Left renal cortex interstitium (tissue), 4 donors: ENCODE data around the gene EVA1A. TPM values are rescaled to one million over a fixed set of nuclear protein-coding genes. Genes with fewer than 3 reads are reported as not detected.

Experiments
- DNase-seq, 4 donors: peaks; one replicate each; pipeline ENCODE4 v3.0.0-alpha.2; 2013; ENCODE audit warnings: low read depth in 4 of 4, low spot score in 2 of 4, missing footprints in 1 of 4
- polyA plus RNA-seq, 4 donors: library from polyadenylated mRNA; unstranded; fragments of 120-200 nt; gene quantifications; one replicate each; pipeline ENCODE4 v1.2.1, GENCODE V29; 2013; ENCODE audit not compliant: insufficient read length in 4 of 4

The EVA1A gene
- polyA plus RNA-seq, 4 donors, result 12.6 to 19.8 (median 15.8) TPM

DNA sequence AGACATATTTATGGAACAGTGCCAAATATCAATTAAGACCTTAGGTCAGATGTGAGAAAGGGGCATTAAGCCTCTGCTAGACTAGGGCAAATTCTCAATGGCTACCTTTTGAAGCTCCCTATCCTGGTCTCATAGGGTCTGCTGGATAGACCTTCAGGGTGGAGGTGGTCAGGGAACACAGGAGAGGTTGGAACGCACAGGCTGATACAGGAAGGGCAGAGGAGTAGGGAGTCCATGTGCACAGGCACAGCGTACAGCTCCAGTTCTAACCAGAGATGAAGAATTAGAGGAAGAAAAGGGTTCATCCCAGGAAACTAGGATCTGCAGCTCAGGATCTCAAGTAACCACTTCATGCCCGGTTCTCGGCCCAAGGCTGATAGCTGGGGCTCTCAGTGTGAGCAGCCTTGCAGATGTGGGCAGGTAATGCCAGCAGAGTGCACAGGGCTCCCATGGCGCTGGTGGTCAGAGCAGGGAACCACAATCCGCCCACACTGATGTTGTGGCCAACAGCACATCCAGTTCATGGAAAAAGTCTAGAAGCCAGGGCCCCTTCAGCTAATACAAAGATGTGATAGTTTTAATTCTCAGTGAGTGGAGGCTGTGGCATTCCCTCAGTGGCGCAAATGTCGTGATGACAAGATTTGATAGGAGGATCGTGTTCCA lies 3.4 kb upstream of the EVA1A start:
- no peak for DNase-seq

DNA sequence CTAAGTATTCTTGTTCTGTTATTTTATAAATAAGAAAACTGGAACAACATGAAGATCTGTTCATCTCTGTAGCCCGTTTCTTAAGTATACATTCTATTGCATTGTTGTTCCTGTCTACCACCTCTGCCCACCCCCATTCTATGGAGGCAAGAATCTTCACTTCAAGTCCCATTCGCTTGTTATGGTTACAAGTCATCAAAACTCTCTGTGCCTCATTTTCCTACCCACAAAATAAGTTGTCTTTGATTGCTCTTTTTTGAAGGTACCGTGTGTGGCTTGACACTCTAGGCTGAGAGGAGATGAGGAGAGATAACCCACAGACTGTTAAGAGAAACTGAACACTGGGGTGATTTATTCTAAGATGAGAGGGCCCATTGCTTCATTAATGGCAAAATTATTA lies 2.9 kb upstream of the EVA1A start:
- no peak for DNase-seq

DNA sequence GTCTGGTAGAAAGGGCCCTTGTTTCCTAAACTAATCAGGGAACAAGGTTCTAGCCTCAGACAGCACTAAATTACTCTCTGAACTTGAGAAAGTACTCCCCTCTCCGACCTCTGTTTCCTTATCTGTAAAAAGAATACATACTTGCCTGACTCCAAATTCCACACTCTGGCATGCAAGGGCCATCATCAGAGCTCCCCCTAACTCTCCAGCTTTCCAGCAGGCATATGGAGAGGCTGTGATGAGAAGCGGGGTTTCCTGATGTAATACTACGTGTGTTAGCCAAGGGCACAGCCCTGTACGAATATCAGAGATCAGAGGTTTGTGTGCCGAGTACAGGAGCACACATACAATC lies 1.8 kb upstream of the EVA1A start:
- no peak for DNase-seq

DNA sequence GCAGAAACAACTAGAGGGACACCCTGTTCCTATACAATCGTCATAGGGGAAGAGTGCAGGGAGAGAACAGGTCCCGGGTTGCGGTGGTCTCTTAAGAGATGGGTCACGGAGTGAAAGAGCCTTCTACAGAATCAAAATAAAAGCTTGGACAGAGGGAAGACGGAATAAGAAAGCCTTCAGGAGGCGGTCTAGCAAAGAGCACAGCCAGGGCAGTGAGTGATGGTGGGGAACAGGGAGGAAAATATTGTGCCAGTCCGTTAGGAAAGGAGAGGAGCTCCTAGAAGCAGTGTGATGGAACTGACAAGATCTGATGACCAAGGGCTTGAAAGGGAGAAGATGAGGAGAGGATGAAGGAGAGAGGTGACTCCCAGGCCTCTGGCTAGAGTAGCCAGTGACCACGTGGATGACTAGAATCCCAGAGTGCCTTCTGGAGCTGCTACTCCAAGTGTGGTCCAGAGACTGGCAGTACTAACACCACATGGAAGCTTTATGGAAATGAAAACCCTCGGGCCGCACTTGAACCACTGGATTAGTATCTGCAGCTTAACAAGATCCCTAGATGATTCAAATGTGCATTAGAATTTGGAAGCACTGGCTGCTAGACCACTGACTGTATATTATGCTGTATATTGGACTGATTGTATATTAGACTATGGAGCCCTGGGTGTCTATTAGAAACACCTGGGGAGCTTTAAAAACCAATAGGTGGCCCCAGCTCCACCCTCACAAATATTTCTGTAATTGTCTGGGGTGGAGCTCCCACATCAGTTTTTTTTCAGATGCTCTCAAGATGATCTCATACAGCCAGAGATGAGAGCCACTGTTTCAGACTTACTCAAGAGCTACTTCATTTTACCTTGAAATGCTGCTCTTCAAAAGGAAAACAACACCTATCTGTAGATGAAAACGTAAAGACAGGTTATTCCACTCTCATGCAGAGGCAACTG lies 1.1 kb upstream of the EVA1A start:
- DNase-seq, result no peak

DNA sequence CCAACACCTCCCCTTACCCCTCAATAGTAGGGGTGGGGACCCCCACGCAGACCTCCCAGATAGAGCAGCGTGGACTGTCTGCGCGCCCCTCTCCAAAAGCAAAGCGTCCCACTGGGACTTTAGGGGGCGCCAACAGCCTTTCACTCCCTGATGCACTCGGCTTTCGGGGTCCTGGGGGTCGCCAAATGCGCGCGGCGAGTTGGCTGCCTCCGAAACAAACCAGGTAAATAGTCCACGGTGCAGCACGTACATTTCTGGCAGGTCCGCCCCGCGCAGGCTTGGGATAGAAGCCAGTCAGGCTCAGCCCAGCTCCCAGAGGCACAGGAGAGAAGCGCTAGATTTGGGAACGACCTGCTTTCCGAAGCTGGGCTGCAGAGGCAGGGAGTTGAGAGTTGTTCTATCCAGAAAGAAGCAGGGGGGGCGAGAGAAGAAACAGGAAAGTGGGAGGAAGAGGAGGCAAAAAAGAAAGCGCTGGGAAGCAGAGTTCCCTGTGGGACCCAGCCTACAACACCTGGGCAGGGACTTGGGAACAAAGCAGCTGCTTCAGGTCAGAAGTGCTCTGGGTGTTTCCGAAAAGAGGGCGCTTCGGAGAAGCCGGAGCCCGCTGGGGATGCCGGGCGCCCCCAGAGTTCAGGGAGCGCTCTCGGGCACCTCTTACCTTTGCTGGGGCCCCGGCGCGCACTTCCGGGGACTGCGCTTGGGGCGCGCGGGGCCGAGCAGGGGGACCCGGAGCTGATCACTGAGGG lies 544 bp downstream of the EVA1A start:
- peak in 2 of 4 donors; percentile 53 to 63 for DNase-seq

DNA sequence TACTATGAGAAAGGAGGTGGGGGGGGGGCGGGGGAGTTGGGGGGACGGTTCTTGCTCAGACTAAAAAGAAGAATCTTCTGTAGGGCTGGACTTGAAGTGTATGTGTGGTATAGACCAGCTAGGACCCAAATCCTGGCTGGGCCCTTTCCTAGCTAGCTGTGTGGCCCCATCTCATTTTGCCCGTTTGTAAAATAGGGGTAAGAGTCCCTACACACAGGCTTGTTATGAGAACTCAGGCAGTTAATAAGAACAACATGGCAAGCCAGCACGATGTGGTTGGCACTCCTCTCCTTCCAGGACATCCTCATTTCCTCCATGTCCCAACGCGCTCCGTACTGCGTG lies 1.1 kb downstream of the EVA1A start:
- DNase-seq, result no peak

DNA sequence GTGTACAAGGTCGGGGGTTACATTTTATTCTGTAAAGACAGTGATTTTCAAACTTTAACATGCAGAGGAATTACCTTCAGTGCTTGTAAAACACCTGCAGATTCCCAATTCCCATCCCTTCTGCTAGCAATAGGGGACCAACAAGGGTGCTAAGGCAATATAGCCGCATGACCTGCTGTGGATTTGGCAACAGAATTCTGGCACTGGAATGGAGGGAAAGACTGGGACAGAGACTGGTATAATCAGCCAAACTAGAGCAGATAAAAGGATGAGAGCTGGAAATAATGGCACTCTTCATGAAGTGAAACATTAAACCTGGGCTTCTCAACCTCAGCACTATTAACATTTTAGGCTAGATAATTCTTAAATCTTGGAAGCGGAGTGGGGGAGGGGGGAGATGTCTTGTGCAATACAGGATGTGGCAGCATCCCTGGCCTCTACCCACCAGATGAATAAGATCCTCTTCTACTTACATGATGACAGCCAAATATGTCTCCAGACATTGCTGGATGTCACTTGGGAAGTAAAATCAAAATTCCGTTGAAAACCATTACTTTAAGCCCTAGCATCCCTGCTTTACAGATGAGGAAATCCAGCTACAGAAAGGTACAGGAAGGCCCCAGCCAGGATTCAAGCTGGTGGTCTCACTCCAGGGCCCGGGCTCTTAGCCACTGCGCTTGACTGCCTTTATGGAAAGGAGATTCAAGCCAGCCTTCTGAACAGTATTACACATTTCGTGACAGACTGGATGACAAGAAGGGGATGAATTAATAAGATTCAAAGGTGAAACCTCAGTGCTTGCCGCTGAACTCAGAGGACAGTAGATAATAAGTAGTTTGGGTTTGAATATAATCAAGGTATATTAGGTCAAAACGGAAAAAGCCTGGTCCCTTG lies 1.7 kb downstream of the EVA1A start:
- DNase-seq, result no peak

DNA sequence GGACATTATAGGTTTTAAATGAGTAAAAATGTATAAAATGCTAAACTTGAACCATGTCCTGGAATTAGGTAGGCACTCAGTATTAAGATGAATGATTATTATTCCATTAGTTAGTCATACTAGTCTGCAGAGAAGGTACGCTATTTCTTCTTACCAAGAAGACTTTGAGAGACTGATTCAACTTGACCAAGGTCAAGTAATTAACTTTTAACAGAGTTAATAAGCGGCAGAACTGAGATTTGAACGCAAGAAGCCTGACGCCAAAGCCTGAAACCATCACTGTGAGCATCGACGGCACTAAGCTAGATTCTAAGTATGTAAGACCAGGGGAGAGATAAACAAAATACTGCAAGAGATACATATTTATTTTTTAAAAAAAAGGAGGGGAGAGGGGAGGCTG lies 2.6 kb downstream of the EVA1A start:
- DNase-seq, result no peak

DNA sequence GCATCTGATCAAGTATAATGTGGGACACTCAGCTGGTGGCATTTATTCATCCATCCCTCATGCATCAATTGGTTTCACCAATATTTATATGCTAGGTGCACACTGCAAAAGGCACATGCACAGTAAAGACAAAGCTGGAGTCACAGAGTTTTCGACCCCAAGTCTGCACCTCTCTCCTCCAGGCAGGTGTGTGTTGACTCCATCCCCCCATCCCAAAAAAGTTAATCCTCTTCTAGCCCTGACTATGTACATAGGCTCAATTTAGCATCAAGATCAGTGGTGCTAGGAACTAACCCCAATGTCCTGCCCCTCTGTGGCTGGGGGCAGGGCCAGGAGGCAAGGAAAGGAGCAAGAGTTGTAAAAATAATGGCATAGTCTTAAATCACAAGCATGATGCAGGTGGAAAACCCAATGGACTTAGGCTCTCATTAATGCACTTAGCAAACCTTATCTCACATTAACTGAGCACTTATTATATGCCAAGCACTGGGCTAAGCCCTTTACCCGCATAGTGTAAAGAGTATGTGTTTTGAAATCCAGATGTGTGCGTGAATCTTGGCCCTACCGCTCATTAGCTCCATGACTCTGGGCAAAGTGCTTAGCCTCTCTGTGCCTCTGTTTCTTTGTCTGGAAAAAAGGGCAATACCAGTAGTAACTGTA lies 3.1 kb downstream of the EVA1A start:
- DNase-seq, result no peak

DNA sequence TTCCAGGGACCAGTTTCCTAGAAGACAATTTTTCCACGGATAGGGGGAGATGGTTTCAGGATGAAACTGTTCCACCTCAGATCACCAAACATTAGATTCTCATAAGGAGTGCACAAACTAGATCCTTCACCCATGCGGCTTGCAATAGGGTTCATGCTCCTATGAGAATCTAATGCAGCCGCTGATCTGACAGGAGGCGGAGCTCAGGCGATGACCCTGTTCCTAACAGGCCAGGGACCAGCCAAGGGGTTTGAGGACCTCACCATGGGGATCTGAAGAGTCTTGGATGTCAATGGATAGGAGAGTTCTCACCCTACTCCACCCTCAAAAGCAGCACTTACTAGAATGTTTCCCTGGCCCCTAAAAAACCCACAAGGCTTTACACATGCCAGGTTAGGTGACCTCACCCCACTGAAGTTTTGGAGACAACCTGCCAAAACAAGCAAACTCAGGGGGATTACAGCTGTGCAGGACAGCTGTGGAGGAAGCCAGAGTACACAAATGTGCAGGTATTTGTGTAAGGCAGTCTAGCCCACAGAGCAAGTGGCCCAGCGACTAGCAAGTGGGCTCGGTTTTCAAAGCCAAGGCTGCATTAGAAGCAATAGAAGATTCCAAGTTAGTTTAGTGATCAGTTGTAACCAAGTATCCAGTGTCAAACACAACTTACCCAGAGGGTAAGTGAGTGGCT lies 3.9 kb downstream of the EVA1A start:
- no peak for DNase-seq

DNA sequence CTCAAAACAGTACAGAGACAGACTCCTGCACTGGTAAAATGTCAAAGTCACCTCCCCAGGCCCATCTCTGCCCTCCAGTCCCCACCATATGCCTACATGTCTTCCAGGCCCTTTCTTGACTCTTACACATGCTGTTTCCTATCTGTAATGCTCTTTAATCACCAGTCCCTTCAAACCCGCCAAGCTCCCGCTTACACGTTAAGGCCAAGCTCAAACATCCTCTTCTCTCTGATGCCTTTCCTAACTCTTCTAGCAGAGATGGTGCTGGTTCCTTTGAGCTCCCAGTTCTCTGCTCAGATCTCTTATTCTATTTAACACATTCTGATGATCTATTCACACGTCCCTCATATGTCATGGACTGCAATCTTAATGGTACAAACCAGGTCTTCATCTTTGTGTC lies 5.0 kb downstream of the EVA1A start:
- no peak for DNase-seq

DNA sequence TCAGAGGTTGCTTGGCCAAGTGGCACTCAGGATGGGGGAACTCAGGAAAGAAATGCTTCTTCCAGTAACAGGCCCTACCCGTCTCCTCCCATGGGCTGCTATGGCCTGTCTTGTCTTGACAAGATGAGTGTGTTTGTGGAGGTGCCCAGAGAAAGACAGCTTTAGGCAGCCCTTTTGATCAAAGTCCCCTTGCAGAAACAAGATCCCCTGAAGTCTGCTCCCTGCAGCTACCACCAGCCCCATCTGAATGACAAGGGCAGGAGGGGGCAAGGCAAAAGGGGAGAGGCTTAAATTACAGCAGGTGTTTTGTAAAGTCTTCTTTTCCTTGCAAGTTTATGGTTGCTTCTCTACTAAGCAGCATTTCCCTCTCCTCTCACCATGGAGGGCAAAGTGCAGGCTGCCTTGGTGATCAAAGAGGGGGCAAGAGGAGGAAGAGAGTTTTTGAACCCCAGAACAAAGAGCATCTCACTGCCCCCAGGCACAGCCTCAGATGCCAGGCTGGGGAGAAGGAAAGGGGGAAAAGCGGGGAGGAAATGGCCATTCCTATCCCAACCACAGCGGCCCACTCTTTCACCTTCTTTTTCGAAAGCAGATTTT lies 6.7 kb downstream of the EVA1A start:
- DNase-seq, result peak in 1 of 4 donors; percentile 35

DNA sequence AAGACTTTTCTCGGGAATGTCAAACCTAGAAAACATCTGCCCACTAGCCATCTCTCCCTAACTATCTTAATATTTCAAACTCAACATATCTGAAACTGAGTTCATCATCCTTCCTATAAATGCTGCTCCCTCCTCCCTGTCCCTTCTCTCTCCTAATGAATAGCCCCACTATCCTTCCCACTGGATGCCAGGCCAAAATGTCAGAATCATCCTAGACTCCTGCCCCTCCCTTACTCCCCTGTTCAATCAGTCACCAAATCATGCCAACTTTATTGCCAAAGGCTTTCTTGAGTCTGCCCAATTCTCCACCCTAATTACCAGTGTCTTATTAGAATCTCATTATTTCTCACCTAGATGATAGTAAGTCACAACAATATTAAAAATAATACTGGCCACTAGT lies 8.5 kb downstream of the EVA1A start:
- DNase-seq, result no peak

DNA sequence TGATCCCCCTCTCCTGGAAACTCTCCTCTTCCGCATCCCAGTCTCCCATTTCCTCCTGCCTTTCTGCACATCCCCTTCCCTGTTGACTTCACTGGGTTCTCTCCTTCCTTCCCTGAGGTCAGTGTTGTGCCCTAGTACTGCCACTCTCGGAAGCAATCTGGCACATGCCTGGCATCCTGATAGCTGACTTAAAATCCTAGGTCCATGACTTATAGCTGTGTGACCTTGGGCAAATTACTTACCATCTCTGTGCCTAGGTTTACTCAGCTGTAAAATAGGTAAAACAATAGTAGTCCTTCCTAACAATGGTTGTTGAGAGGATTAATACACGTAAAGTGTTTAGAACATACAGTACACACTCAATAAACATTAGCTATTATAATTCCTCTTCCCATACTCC lies 9.3 kb downstream of the EVA1A start:
- DNase-seq, result no peak

DNA sequence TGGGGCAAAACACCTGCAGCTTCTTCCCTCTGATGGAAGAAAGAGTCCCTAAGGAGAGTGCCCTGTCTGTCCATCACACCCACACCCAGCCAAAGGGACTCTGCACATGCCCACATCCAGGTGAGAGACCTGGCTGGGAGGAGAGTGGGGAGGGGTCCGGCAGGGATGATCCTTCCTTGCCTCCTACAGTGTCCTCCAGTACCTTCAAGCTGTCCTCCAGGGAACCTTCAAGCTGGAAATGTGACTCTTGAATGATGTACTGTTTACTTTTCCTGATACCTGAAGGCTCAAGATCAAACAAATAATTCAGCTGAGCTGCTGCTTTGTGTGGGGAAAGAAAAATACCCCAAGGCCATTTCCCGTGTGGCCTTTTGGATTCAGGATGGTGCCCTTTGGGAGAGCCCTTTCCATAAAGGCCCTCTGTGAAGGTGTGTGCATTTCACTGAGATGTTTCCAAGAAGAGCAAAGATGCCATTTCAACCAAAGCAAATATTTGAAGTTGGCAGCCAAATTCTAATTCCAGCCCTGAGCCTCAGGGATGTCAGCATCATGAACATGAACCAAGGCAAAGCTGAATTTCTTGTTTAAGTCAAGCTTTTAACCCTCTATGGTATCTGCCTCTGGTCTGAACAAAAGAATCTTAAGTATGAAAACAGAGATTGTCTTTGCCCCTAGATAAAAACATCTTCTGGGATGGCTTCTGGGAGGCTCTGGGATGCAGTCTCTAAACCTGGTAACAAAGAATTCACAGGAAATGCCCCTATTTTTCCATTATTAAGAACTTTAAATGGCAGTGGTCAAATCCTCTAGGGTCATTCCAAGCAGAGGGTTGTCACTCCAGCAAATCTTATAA lies 11.1 kb downstream of the EVA1A start:
- no peak for DNase-seq

DNA sequence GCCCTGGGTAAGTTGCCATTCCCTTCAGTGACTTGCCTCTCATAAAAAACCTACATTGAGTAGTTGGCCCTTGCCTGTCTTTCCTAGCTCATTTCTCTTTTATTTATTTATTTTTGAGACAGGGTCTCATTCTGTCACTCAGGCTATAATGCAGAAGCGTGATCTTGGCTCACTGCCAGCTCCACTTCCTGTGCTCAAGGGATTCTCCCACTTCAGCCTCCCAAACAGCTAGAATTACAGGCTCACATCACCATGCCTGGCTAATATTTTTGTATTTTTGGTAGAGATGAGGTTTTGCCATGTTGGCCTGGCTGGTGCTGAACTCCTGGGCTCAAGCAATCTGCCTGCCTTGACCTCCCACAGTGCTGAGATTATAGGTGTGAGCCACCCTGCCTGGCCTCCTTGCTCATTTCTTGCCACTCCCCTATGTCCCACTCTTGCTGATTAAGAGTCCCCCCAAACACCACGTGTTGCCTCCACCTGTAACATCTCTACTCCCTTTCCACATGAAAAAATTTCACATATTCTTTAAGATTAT lies 12.6 kb downstream of the EVA1A start:
- no peak for DNase-seq

DNA sequence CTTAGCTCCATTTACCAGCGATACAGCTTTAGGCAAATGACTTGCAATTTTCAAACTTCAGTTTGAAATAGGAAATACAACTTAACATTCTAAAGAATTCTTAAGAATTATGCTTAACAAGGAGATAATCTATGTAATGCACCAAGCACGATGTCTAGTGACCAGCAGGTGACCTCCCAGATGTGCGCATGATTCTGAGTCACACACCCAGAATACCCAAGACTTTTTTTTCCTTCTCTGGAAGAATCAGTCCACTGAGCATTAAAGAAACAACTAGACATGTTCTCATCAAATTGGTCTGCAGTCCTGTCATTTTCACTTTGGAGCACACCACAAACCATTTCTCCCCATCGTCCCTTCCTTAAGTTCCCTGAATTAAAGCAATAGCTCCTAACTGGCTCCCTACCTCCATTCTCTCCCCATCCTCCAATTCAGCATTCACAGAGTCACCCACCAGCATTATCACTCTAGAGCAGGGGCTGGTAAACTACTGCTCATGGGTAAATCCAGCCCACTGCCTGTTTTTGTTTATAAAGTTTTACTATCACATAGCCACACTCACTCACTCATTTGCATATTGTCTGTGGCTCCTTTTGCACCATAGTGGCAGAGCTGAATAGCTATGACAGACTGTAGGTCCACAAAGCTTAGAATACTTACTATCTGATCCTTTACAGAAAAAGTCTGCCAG lies 13.2 kb downstream of the EVA1A start:
- no peak for DNase-seq
